Panc1 (cell line): ENCODE data around the gene GLB1L2. TPM values are rescaled to one million over a fixed set of nuclear protein-coding genes. Genes with fewer than 3 reads are reported as not detected.

Experiments
- ATAC-seq: fragments of 200-7000 bp; cut with Tn5 transposase; 2 replicates; pipeline ENCODE4 v1.9.1; 2020; ENCODE audit warnings: mild to moderate bottlenecking, moderate library complexity
- BruUV-seq: library from RNA; stranded (reverse); fragments of 400-500 nt; replicated peaks from 2 replicates; lab custom pipeline; 2021; lab: Mats Ljungman, UMichigan
- CTCF ChIA-PET: fragments of 300-600 bp; sonication (Branson Sonifier 250); formaldehyde crosslinking; loops from one replicate; lab custom pipeline; 2022; ENCODE audit warnings: antibody characterized with exemption; lab: Charles Lee
- POLR2A ChIA-PET: fragments of 300-600 bp; sonication (Branson Sonifier 250); formaldehyde crosslinking; loops from one replicate; lab custom pipeline; 2022; ENCODE audit warnings: antibody characterized with exemption; lab: Charles Lee
- DNase-seq: peaks from one replicate; pipeline ENCODE4 v3.0.0-alpha.2; 2010; ENCODE audit warnings: low read depth, low spot score
- H3K27ac ChIP-seq: 2 replicates; pipeline ENCODE4 v1.5.1; 2011; ENCODE audit warnings: mild to moderate bottlenecking, low read length, inconsistent platforms
- H3K27me3 ChIP-seq: fragments of 200-500 bp; sonication (Bioruptor generic); 2 replicates; pipeline ENCODE4 v1.6.0; 2014; ENCODE audit warnings: low read length, inconsistent platforms; ENCODE audit not compliant: control insufficient read depth, insufficient read depth
- H3K36me3 ChIP-seq: fragments of 200-500 bp; sonication (Bioruptor generic); 2 replicates; pipeline ENCODE4 v1.5.1; 2014; ENCODE audit warnings: inconsistent platforms, mild to moderate bottlenecking, low read length, moderate library complexity; ENCODE audit not compliant: control insufficient read depth, insufficient read depth
- H3K4me1 ChIP-seq: 2 replicates; pipeline ENCODE4 v1.5.1; 2011; ENCODE audit warnings: inconsistent platforms, mild to moderate bottlenecking, low read length, moderate library complexity; ENCODE audit not compliant: control insufficient read depth, insufficient read depth
- H3K4me3 ChIP-seq, 2 experiments: 2 replicates each; pipeline ENCODE4 v1.5.1; 2011 to 2012; ENCODE audit warnings: low read depth in 2 of 2, low read length in 2 of 2, mild to moderate bottlenecking in 2 of 2, inconsistent platforms in 1 of 2, moderate library complexity in 1 of 2
- H3K9me3 ChIP-seq: fragments of 200-500 bp; sonication (Bioruptor generic); 2 replicates; pipeline ENCODE4 v1.5.1; 2014; ENCODE audit warnings: low read depth, mild to moderate bottlenecking, inconsistent platforms, low read length, moderate library complexity; ENCODE audit not compliant: control insufficient read depth, insufficient read depth
- POLR2AphosphoS5 ChIP-seq: IDR thresholded peaks from 2 replicates; pipeline ENCODE4 v1.6.1; 2012; ENCODE audit warnings: mild to moderate bottlenecking, low read depth, low read length, moderate library complexity
- SIN3A ChIP-seq: IDR thresholded peaks from 2 replicates; pipeline ENCODE4 v1.6.1; 2012; ENCODE audit warnings: low read depth, mild to moderate bottlenecking, low read length, moderate library complexity, borderline replicate concordance; ENCODE audit not compliant: insufficient read depth
- TCF7L2 ChIP-seq: IDR thresholded peaks from 2 replicates; pipeline ENCODE4 v1.6.1; 2011; ENCODE audit warnings: mild to moderate bottlenecking, low read depth, low read length, inconsistent platforms
- in situ Hi-C: cut with HindIII; loops from 2 replicates; pipeline ENCODE4 v1.10.0; 2016; ENCODE audit warnings: low sequenced_read_pairs, low pct_unique_long_range_greater_than_20kb
- intact Hi-C: fragments of 100-400 bp; cut with micrococcal nuclease; formaldehyde crosslinking; loops from one replicate; pipeline ENCODE4 v1.10.0; 2022; ENCODE audit not compliant: unreplicated experiment
- total RNA-seq: library from RNA; stranded (reverse); gene quantifications from one replicate; pipeline ENCODE4 v1.2.1, GENCODE V29; 2021; ENCODE audit not compliant: unreplicated experiment
- TF ChIP-seq, protein P1 (sequence below): fragments of 450-650 bp; IDR thresholded peaks from 2 replicates; pipeline ENCODE4 v1.5.1; 2017; ENCODE audit warnings: mild to moderate bottlenecking
- TF ChIP-seq, protein P2 (sequence below), 2 experiments: IDR thresholded peaks; 2 replicates each; pipeline ENCODE4 v1.6.1; 2011 to 2012; ENCODE audit warnings: low read depth in 2 of 2, control low read depth in 1 of 2, low read length in 1 of 2, mild to moderate bottlenecking in 1 of 2, moderate library complexity in 1 of 2; ENCODE audit not compliant: insufficient read depth in 1 of 2

GLB1L2 gene
- total RNA-seq, 1 experiment from 2014 or later, result 10.4 TPM

DNA sequence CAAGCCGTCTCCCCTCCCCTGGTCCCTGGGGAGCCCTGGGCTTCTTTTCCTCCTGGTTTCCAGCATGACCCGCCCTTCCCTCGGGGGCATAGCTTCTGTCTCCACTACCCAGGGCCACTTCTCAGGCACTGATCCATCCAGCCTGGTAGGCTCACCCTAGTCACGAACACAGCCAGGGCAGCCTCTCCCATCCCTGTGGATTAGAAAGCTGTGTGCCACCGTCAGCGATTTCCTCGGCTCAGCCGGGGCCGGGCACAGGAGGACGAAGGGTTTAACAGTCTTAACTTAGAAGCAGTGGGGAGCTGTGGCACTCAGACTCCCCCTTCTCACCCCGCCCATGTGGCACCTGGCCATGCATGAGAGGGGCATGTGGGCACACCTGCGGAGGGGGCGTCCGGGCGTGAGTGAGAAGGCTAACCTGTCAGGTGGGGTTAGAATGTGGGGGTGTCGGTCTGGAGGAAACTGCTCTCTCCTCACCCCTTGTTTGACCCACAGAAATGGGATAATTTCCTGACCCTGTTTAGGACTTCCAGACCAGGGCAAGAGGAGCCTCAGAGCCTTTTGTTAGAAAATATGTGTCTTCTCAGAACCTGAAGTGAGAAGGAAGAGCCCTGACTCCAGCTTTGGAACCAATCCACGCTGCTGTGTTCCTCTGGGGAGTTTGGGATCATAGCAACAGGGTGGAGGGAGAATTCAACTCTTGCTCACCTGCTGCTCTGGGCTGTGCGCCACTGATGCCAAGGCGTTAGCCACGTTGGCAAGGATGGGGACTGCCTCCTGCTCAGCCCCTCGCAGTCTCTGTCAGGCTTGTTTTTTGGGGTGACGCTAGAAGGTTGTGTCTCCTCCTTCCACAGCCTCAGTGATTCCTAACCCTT lies 14.6 kb downstream of the GLB1L2 start:
- ATAC-seq (no peak), DNase-seq (no peak)
- no peaks in the 10 kb centered on the region for H3K27me3 ChIP-seq
- no peaks in the 10 kb centered on the region for H3K4me1 ChIP-seq
- ChIA-PET POLR2A (no interaction called here), CTCF (no interaction called here)
- in situ Hi-C loops, result no loop called here
- TF ChIP-seq POLR2AphosphoS5, result no peak
- no peak for TF ChIP-seq TCF7L2
- TF ChIP-seq, protein P1, sequence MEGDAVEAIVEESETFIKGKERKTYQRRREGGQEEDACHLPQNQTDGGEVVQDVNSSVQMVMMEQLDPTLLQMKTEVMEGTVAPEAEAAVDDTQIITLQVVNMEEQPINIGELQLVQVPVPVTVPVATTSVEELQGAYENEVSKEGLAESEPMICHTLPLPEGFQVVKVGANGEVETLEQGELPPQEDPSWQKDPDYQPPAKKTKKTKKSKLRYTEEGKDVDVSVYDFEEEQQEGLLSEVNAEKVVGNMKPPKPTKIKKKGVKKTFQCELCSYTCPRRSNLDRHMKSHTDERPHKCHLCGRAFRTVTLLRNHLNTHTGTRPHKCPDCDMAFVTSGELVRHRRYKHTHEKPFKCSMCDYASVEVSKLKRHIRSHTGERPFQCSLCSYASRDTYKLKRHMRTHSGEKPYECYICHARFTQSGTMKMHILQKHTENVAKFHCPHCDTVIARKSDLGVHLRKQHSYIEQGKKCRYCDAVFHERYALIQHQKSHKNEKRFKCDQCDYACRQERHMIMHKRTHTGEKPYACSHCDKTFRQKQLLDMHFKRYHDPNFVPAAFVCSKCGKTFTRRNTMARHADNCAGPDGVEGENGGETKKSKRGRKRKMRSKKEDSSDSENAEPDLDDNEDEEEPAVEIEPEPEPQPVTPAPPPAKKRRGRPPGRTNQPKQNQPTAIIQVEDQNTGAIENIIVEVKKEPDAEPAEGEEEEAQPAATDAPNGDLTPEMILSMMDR, result no peak
- TF ChIP-seq, protein P2, sequence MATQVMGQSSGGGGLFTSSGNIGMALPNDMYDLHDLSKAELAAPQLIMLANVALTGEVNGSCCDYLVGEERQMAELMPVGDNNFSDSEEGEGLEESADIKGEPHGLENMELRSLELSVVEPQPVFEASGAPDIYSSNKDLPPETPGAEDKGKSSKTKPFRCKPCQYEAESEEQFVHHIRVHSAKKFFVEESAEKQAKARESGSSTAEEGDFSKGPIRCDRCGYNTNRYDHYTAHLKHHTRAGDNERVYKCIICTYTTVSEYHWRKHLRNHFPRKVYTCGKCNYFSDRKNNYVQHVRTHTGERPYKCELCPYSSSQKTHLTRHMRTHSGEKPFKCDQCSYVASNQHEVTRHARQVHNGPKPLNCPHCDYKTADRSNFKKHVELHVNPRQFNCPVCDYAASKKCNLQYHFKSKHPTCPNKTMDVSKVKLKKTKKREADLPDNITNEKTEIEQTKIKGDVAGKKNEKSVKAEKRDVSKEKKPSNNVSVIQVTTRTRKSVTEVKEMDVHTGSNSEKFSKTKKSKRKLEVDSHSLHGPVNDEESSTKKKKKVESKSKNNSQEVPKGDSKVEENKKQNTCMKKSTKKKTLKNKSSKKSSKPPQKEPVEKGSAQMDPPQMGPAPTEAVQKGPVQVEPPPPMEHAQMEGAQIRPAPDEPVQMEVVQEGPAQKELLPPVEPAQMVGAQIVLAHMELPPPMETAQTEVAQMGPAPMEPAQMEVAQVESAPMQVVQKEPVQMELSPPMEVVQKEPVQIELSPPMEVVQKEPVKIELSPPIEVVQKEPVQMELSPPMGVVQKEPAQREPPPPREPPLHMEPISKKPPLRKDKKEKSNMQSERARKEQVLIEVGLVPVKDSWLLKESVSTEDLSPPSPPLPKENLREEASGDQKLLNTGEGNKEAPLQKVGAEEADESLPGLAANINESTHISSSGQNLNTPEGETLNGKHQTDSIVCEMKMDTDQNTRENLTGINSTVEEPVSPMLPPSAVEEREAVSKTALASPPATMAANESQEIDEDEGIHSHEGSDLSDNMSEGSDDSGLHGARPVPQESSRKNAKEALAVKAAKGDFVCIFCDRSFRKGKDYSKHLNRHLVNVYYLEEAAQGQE (IDR thresholded peaks at IDR 0.05; ENCODE audit: insufficient read depth in 1 of 2, low read depth in 2 of 2, low read length in 1 of 2), result no peak
- TF ChIP-seq SIN3A, result no peak
- H3K36me3 ChIP-seq, result no peaks in the 10 kb centered on the region
- no TSS peak for BruUV-seq
- H3K4me3 ChIP-seq, result no peak overlapping the region
- H3K9me3 ChIP-seq, result no peaks in the 10 kb centered on the region
- no peak overlapping the region for H3K27ac ChIP-seq
- intact Hi-C loops, result no loop called here

DNA sequence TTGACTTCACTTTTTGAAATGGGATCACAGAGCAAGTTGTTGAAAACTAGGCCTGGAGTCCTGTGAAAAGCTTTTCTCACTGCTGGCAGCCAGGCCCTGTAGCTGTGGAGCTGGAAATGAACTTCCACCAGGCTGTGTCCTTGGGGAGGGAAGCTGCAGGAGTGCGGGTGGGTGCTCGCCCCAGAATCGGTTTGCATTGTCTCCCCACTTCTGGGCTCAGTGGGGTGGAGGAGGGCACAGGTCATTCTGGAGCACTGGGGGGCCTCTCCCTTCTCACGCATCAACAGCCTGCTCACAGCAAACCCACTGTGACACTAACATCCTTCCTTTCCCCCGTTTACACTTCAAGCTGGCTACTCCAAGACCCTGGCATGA lies 15.2 kb downstream of the GLB1L2 start:
- Histone ChIP-seq H3K4me3 (no peak overlapping the region), H3K27ac (no peak overlapping the region), H3K36me3 (no peaks in the 10 kb centered on the region), H3K27me3 (no peaks in the 10 kb centered on the region), H3K9me3 (no peaks in the 10 kb centered on the region), H3K4me1 (no peaks in the 10 kb centered on the region)
- BruUV-seq, result no TSS peak
- intact Hi-C loops (no loop called here), in situ Hi-C loops (no loop called here)
- ATAC-seq (no peak), DNase-seq (no peak)
- POLR2A ChIA-PET, result no interaction called here
- CTCF ChIA-PET, result no interaction called here
- TF ChIP-seq, protein P1, result no peak
- TF ChIP-seq POLR2AphosphoS5, result no peak
- TF ChIP-seq, protein P2 (IDR thresholded peaks at IDR 0.05; ENCODE audit: insufficient read depth in 1 of 2, low read depth in 2 of 2, low read length in 1 of 2), result no peak
- TF ChIP-seq SIN3A, result no peak
- no peak for TF ChIP-seq TCF7L2
